A549 treated with CpdA at 1 μM for 4 hours (cell line): Measurements from ENCODE around the gene FOXN4. TPM values are rescaled to one million over a fixed set of nuclear protein-coding genes. Genes with fewer than 3 reads are reported as not detected.

ENCODE experiments used
- total RNA-seq: library from RNA; stranded (reverse); fragments of 200-300 nt; extraction: Qiagen RNA extraction; gene quantifications from 5 replicates; pipeline ENCODE4 v1.2.3, GENCODE V29; 2022; ENCODE audit warnings: low read depth

The FOXN4 gene
- 0.03 to 0.12 TPM in 2 of 5 replicates, not detected in the others for total RNA-seq

GRCh38 chr12:109308534-109309380 lies at the start of gene FOXN4:
Gene FOXN4 (minus strand): TSS chr12:109309284. CDS start chr12:109308321, 963 bp downstream.

GRCh38 chr12:109347589-109347988 lies 38.5 kb upstream of the FOXN4 start, which contains the start of gene MYO1H:
Gene MYO1H (plus strand): TSS chr12:109347900. CDS start chr12:109347961, 61 bp downstream.

Other genes with a start within 250 kb of the FOXN4 start
- 46.7 to 50.6 TPM (median 49.9 TPM) in 5 replicates for gene ALKBH2, start 215.8 kb downstream of the FOXN4 start, total RNA-seq
- 88.3 to 90.5 TPM (median 89.3 TPM) in 5 replicates for gene UNG, start 211.7 kb downstream of the FOXN4 start, total RNA-seq
- 4.4 to 8.0 TPM (median 6.8 TPM) in 5 replicates for gene ACACB, start 192.7 kb downstream of the FOXN4 start, total RNA-seq
- gene MYO1H, start 38.6 kb upstream of the FOXN4 start, total RNA-seq: not detected in 5 replicates
- gene KCTD10, start 168.0 kb upstream of the FOXN4 start, total RNA-seq: 37.9 to 57.0 TPM (median 42.0 TPM) in 5 replicates
- 12.2 to 17.8 TPM (median 14.7 TPM) in 5 replicates for gene UBE3B, start 168.3 kb upstream of the FOXN4 start, total RNA-seq